CD4-positive, alpha-beta T cell treated with Interleukin-6 for 4 hours (primary cell): Measurements from ENCODE around the gene FCSK.
"Not testable (repeated sequence)": the region's sequence is repeated elsewhere in the genome, so short reads cannot be mapped to it uniquely, and the experiment has no call there.

Experiments
- DNase-seq: peaks from one replicate; pipeline ENCODE4 v3.0.0-alpha.2; 2020; ENCODE audit warnings: mixed read lengths

The FCSK gene

GRCh38 chr16:70454222-70455034 is at the start of gene FCSK:
Gene FCSK, plus strand, starts transcription at chr16:70454595. Its CDS starts 8,596 bp downstream, at chr16:70463191.
- peak; percentile 75 for DNase-seq

GRCh38 chr16:70406104-70406503 is 48.3 kb upstream of the FCSK start:
- not testable (repeated sequence) for DNase-seq

- DNase-seq: no peak
These were observed 46.6 kb upstream of the FCSK start for GRCh38 chr16:70407811-70408274.

GRCh38 chr16:70410734-70411133 is 43.7 kb upstream of the FCSK start:
- DNase-seq: no peak

- no peak for DNase-seq
These were observed 42.0 kb upstream of the FCSK start for GRCh38 chr16:70412385-70412784.

- not testable (repeated sequence) for DNase-seq
These were observed 40.8 kb upstream of the FCSK start for GRCh38 chr16:70413572-70413971.

- no peak for DNase-seq
These were observed 37.4 kb upstream of the FCSK start for GRCh38 chr16:70416748-70417616.

- no peak for DNase-seq
These were observed 36.7 kb upstream of the FCSK start for GRCh38 chr16:70417661-70418060.

- DNase-seq: peak; percentile 40
These were observed 36.0 kb upstream of the FCSK start for GRCh38 chr16:70418274-70418992.

GRCh38 chr16:70418993-70419318 is 35.4 kb upstream of the FCSK start:
- no peak for DNase-seq

- no peak for DNase-seq
These were observed 34.7 kb upstream of the FCSK start for GRCh38 chr16:70419384-70420327.

- no peak for DNase-seq
These were observed 33.4 kb upstream of the FCSK start for GRCh38 chr16:70421014-70421413.

GRCh38 chr16:70421473-70422311 is 32.7 kb upstream of the FCSK start:
- DNase-seq: no peak

- DNase-seq: no peak
These were observed 31.9 kb upstream of the FCSK start for GRCh38 chr16:70422543-70422942.

GRCh38 chr16:70427786-70428177 is 26.6 kb upstream of the FCSK start:
- DNase-seq: no peak

- peak; percentile 30 for DNase-seq
These were observed 26.0 kb upstream of the FCSK start for GRCh38 chr16:70428178-70428998.

- no peak for DNase-seq
These were observed 24.3 kb upstream of the FCSK start for GRCh38 chr16:70429888-70430666.

- peak; percentile 76 for DNase-seq
These were observed 23.5 kb upstream of the FCSK start for GRCh38 chr16:70430667-70431536.
